ENCODE measurements around the gene DPP6.

The DPP6 gene

DNA sequence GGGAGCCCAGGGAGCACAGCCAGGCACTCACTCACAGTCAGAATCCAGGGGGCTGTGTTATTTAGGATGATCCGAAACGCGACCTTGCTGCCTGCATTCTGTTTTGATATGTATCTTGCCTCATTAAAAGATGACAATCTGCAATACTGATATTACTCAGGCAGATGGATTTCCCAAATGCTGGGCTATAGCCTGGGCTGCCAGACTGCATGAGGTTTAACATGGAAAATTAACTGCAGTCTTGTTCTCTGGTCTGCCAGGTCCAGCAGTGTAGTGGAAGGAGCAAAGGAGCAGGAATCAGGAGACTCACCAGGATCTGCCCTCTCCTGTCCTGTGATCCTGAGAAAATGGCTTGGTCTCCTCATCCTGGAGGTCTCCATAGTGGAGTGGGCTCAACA lies 692.7 kb downstream of the DPP6 start:
- no peak overlapping the region for H3K27ac ChIP-seq
- TF ChIP-seq CTCF (conservative IDR thresholded peaks at IDR 0.05) = no peak

- no peak overlapping the region for H3K27ac ChIP-seq
- no peak for TF ChIP-seq CTCF (conservative IDR thresholded peaks at IDR 0.05)
Measured at GRCh38 chr7:154746571-154747360, 694.6 kb downstream of the DPP6 start.

DNA sequence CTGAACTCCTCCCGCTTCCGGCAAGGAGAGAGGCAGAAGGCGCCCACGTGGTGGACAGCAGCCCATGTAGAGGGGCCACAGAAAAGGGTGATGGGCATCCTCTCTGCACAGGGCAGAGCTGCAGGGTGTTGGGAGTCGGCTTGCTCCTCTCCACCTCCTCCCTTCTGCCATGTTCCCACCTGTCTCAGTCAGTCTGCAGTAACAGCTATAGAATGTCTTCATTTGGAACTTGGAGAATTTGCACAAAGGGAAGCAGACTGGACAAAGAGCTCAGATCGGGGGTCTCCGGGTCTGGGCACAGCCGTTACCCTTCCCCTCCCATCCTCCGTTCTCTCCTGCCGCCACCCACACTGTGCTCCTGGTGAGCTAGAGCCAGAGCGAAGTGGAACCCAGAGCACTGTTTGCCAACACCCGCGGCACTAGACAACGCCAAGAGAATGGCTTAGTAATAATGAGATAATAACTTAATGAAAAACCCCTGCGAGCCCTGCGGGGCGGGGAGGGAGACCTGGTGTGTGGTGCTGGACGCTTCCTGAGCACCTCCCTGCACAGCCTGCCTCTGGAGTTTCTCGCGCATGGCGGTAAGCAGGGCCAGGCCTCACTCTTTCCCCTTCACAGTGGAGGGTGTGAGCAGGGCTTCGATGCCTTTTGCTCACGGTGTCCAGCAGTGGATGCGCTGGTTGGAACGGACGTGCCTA lies 696.0 kb downstream of the DPP6 start:
- H3K27ac ChIP-seq = no peak overlapping the region
- TF ChIP-seq CTCF (conservative IDR thresholded peaks at IDR 0.05) = no peak

- no peak overlapping the region for H3K27ac ChIP-seq
Measured at GRCh38 chr7:154750353-154750801, 698.2 kb downstream of the DPP6 start.

GRCh38 chr7:154753226-154753625 lies 701.0 kb downstream of the DPP6 start:
- H3K27ac ChIP-seq = no peak overlapping the region
- no peak for TF ChIP-seq CTCF (conservative IDR thresholded peaks at IDR 0.05)

More at GRCh38 chr7:154750353-154750801, 698.2 kb downstream of the DPP6 start:
- TF ChIP-seq CTCF (conservative IDR thresholded peaks at IDR 0.05) = no peak

DNA sequence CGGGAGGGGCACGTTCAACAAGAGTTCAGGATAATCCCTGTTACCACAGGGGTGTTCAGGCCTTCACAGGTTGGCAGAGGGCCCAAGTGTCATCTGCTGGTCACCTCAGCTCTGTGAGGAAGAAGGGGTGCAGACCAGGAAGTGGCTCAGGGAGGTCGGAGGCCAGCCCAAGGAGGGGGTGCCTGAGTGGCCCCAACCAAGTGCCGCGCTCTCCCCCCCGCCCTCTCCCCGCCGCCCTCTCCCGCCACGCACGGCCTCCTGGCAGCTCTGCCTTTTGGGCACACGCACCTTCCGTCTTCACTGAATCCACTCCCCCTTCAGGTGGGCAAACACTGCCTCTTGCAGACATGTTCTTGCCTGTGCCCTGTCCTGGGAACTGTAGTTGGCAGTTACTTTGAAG lies 705.6 kb downstream of the DPP6 start:
- TF ChIP-seq CTCF (conservative IDR thresholded peaks at IDR 0.05) = no peak
- no peak overlapping the region for H3K27ac ChIP-seq

GRCh38 chr7:154759989-154760388 lies 707.8 kb downstream of the DPP6 start:
- no peak for TF ChIP-seq CTCF (conservative IDR thresholded peaks at IDR 0.05)
- H3K27ac ChIP-seq = no peak overlapping the region

Measured in VCaP (cell line).